NCI-H128 (cell line): Measurements from ENCODE around the gene KCNQ1OT1.

Source experiments
- DNase-seq: peaks from one replicate; lab custom pipeline; 2025; ENCODE audit not compliant: unreplicated experiment; lab: John Stamatoyannopoulos, UW

KCNQ1OT1 gene

GRCh38 chr11:2612884-2613571, 86.8 kb downstream of the KCNQ1OT1 start:
- no peak for DNase-seq

- no peak for DNase-seq
Measured at GRCh38 chr11:2609345-2609744, 90.4 kb downstream of the KCNQ1OT1 start.

- no peak for DNase-seq
Measured at GRCh38 chr11:2599561-2600189, 100.1 kb downstream of the KCNQ1OT1 start.

GRCh38 chr11:2595204-2595603, 104.6 kb downstream of the KCNQ1OT1 start:
- no peak for DNase-seq

GRCh38 chr11:2594267-2594666, 105.5 kb downstream of the KCNQ1OT1 start:
- no peak for DNase-seq

- DNase-seq = no peak
Measured at GRCh38 chr11:2593393-2593950, 106.3 kb downstream of the KCNQ1OT1 start.

GRCh38 chr11:2592559-2593392, 107.0 kb downstream of the KCNQ1OT1 start:
- no peak for DNase-seq

- DNase-seq = no peak
Measured at GRCh38 chr11:2591805-2592204, 108.0 kb downstream of the KCNQ1OT1 start.

- DNase-seq = no peak
Measured at GRCh38 chr11:2590965-2591754, 108.6 kb downstream of the KCNQ1OT1 start.

- DNase-seq = no peak
Measured at GRCh38 chr11:2590131-2590964, 109.4 kb downstream of the KCNQ1OT1 start.

- DNase-seq = no peak
Measured at GRCh38 chr11:2589538-2589934, 110.3 kb downstream of the KCNQ1OT1 start.

GRCh38 chr11:2588809-2589537, 110.8 kb downstream of the KCNQ1OT1 start:
- no peak for DNase-seq

- no peak for DNase-seq
Measured at GRCh38 chr11:2587976-2588748, 111.6 kb downstream of the KCNQ1OT1 start.

GRCh38 chr11:2587132-2587930, 112.5 kb downstream of the KCNQ1OT1 start:
- no peak for DNase-seq

- no peak for DNase-seq
Measured at GRCh38 chr11:2586793-2587131, 113.0 kb downstream of the KCNQ1OT1 start.

GRCh38 chr11:2586087-2586792, 113.6 kb downstream of the KCNQ1OT1 start:
- DNase-seq = no peak

GRCh38 chr11:2585566-2586086, 114.2 kb downstream of the KCNQ1OT1 start:
- DNase-seq = no peak
